WTC11 (cell line): ENCODE measurements around the gene LIPT1.

ENCODE experiments used
- ATF1 ChIP-seq: sonication (generic); formaldehyde crosslinking; IDR thresholded peaks from 2 replicates; pipeline ENCODE4 v1.8.1; 2023; ENCODE audit warnings: mild to moderate bottlenecking, moderate library complexity, missing genetic modification reagents
- ATF3 ChIP-seq: sonication (generic); formaldehyde crosslinking; conservative IDR thresholded peaks from 2 replicates; pipeline ENCODE4 v1.8.1; 2022; ENCODE audit warnings: mild to moderate bottlenecking, missing genetic modification reagents
- ETV6 ChIP-seq: sonication (generic); formaldehyde crosslinking; IDR thresholded peaks from 2 replicates; pipeline ENCODE4 v1.8.1; 2022; ENCODE audit warnings: mild to moderate bottlenecking, missing genetic modification reagents
- HMGA2 ChIP-seq: fragments of 250-450 bp; sonication (Bioruptor Pico); IDR thresholded peaks from 2 replicates; pipeline ENCODE4 v1.4.0; 2021; ENCODE audit warnings: mild to moderate bottlenecking, moderate library complexity
- IRF2 ChIP-seq: sonication (generic); formaldehyde crosslinking; IDR thresholded peaks from 2 replicates; pipeline ENCODE4 v1.8.0; 2022; ENCODE audit warnings: low read depth, missing genetic modification reagents, borderline replicate concordance
- MAX ChIP-seq: sonication (generic); formaldehyde crosslinking; IDR thresholded peaks from 2 replicates; pipeline ENCODE4 v1.8.0; 2022; ENCODE audit warnings: mild to moderate bottlenecking, missing genetic modification reagents
- TCF7 ChIP-seq: sonication (generic); formaldehyde crosslinking; IDR thresholded peaks from 2 replicates; pipeline ENCODE4 v1.8.0; 2022; ENCODE audit warnings: mild to moderate bottlenecking, low read depth, missing genetic modification reagents, moderate library complexity
- USF1 ChIP-seq: sonication (generic); formaldehyde crosslinking; IDR thresholded peaks from 2 replicates; pipeline ENCODE4 v1.8.0; 2022; ENCODE audit warnings: mild to moderate bottlenecking, missing genetic modification reagents
- ZNF121 ChIP-seq: sonication (generic); formaldehyde crosslinking; IDR thresholded peaks from 2 replicates; pipeline ENCODE4 v1.8.0; 2023; ENCODE audit warnings: missing genetic modification reagents
- ZSCAN18 ChIP-seq: fragments of 250-450 bp; sonication (Bioruptor Pico); IDR thresholded peaks from 2 replicates; pipeline ENCODE4 v2.1.2; 2022; ENCODE audit warnings: mild to moderate bottlenecking, moderate library complexity
- TF ChIP-seq, protein P1 (sequence below): fragments of 200-600 bp; IDR thresholded peaks from 2 replicates; pipeline ENCODE4 v1.8.0; 2022; ENCODE audit warnings: antibody characterized with exemption

DNA sequence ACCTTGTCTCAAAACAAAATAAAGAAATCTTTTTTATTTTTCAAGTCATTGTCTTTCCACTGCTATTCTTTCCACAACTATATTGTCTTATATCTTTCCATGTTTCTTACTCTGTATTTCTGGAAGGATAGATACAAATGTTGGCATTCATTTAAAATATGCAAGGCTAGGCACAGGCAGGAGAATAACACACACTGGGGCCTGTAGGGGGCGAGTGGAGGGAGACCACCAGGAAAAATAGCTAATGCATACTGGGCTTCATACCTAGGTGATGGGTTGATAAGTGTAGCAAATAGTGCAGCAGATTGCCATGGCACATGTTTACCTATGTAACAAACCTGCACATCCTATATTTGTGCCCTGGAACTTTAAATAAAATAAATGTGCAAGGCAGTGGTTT is 35.8 kb downstream of the LIPT1 start:
- TF ChIP-seq ATF3 (CRISPR knock-in tag) (no peak), MAX (CRISPR knock-in tag) (no peak), ZSCAN18 (CRISPR knock-in tag) (no peak), ZNF121 (CRISPR knock-in tag) (no peak), TCF7 (CRISPR knock-in tag) (no peak), ATF1 (no peak), ETV6 (no peak), HMGA2 (no peak), USF1 (no peak), IRF2 (CRISPR knock-in tag) (no peak)
- TF ChIP-seq, protein P1, sequence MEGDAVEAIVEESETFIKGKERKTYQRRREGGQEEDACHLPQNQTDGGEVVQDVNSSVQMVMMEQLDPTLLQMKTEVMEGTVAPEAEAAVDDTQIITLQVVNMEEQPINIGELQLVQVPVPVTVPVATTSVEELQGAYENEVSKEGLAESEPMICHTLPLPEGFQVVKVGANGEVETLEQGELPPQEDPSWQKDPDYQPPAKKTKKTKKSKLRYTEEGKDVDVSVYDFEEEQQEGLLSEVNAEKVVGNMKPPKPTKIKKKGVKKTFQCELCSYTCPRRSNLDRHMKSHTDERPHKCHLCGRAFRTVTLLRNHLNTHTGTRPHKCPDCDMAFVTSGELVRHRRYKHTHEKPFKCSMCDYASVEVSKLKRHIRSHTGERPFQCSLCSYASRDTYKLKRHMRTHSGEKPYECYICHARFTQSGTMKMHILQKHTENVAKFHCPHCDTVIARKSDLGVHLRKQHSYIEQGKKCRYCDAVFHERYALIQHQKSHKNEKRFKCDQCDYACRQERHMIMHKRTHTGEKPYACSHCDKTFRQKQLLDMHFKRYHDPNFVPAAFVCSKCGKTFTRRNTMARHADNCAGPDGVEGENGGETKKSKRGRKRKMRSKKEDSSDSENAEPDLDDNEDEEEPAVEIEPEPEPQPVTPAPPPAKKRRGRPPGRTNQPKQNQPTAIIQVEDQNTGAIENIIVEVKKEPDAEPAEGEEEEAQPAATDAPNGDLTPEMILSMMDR, result no peak
